SU-DHL-6 (cell line): ENCODE measurements around the gene COL23A1.

Experiments
- H2AFZ ChIP-seq: fragments of 200-600 bp; sonication (generic); 2 replicates; pipeline ENCODE4 v1.6.1; 2014; ENCODE audit warnings: low read depth, mild to moderate bottlenecking, moderate library complexity, mixed read lengths, antibody characterized with exemption, low read length; ENCODE audit not compliant: severe bottlenecking
- H3F3A ChIP-seq: fragments of 200-600 bp; shearing (Covaris generic); 2 replicates; pipeline ENCODE4 v1.6.0; 2016; ENCODE audit warnings: antibody characterized with exemption, mild to moderate bottlenecking; ENCODE audit not compliant: insufficient read depth
- H3K27ac ChIP-seq: fragments of 200-600 bp; sonication (generic); 2 replicates; pipeline ENCODE4 v1.5.1; 2016; ENCODE audit warnings: low read depth, mild to moderate bottlenecking, low read length, moderate library complexity, mixed read lengths
- H3K27me3 ChIP-seq: fragments of 200-600 bp; sonication (generic), shearing (Covaris generic); 2 replicates; pipeline ENCODE4 v1.6.0; 2014; ENCODE audit warnings: mild to moderate bottlenecking, low read length
- H3K36me3 ChIP-seq: fragments of 200-600 bp; sonication (generic); 2 replicates; pipeline ENCODE4 v1.6.1; 2014; ENCODE audit warnings: mild to moderate bottlenecking, low read length, mixed read lengths
- H3K4me2 ChIP-seq: fragments of 300-600, 200-600 bp; shearing (Covaris generic), sonication (generic); 2 replicates; pipeline ENCODE4 v1.6.0; 2014; ENCODE audit warnings: low read length, low read depth, mild to moderate bottlenecking; ENCODE audit not compliant: poor library complexity, severe bottlenecking
- H3K4me3 ChIP-seq: fragments of 200-600 bp; sonication (generic); 2 replicates; pipeline ENCODE4 v1.5.1; 2014; ENCODE audit warnings: antibody characterized with exemption, low read length, mild to moderate bottlenecking, mixed read lengths; ENCODE audit not compliant: insufficient read depth, poor library complexity, severe bottlenecking
- H3K79me2 ChIP-seq: fragments of 200-600 bp; sonication (generic); 2 replicates; pipeline ENCODE4 v1.6.1; 2014; ENCODE audit warnings: mild to moderate bottlenecking, low read length, moderate library complexity; ENCODE audit not compliant: insufficient read depth
- H3K9ac ChIP-seq: fragments of 200-600 bp; sonication (generic); 2 replicates; pipeline ENCODE4 v1.7.0; 2014; ENCODE audit warnings: mild to moderate bottlenecking, low read length
- H3K9me2 ChIP-seq: fragments of 200-600 bp; sonication (generic); replicated peaks from 2 replicates; pipeline ENCODE4 v1.6.1; 2014; ENCODE audit warnings: low read length; ENCODE audit not compliant: insufficient read depth
- H3K9me3 ChIP-seq: fragments of 200-600 bp; sonication (generic); 2 replicates; pipeline ENCODE4 v1.6.1; 2014; ENCODE audit warnings: low read length, mixed read lengths; ENCODE audit not compliant: insufficient read depth
- H4K20me1 ChIP-seq: fragments of 200-600 bp; sonication (generic); 2 replicates; pipeline ENCODE4 v1.6.1; 2014; ENCODE audit warnings: low read depth, mild to moderate bottlenecking, antibody characterized with exemption, low read length, moderate library complexity, mixed read lengths
- CTCF ChIP-seq: fragments of 200-600 bp; sonication (generic); IDR thresholded peaks from one replicate; pipeline ENCODE4 v1.5.1; 2017; ENCODE audit warnings: antibody characterized with exemption, mild to moderate bottlenecking, low read length, moderate library complexity; ENCODE audit not compliant: insufficient read depth, poor library complexity, severe bottlenecking
- EZH2phosphoT487 ChIP-seq: fragments of 200-600 bp; sonication (generic), shearing (Covaris generic); conservative IDR thresholded peaks from 2 replicates; pipeline ENCODE4 v1.6.1; 2018; ENCODE audit warnings: mild to moderate bottlenecking, antibody characterized with exemption, low read length, moderate library complexity, mixed read lengths

COL23A1 gene

GRCh38 chr5:178396796-178397720, 193.1 kb downstream of the COL23A1 start:
- Histone ChIP-seq H3K9ac (no peak overlapping the region), H2AFZ (no peak overlapping the region), H3F3A (no peaks in the 10 kb centered on the region), H3K79me2 (no peaks in the 10 kb centered on the region), H4K20me1 (no peaks in the 10 kb centered on the region), H3K4me3 (no peak overlapping the region), H3K27ac (no peak overlapping the region), H3K4me2 (no peak overlapping the region), H3K36me3 (no peaks in the 10 kb centered on the region), H3K27me3 (no peaks in the 10 kb centered on the region), H3K9me2 (no peaks in the 10 kb centered on the region), H3K9me3 (no peaks in the 10 kb centered on the region)
- no peak for TF ChIP-seq EZH2phosphoT487
- no peak for TF ChIP-seq CTCF

DNA sequence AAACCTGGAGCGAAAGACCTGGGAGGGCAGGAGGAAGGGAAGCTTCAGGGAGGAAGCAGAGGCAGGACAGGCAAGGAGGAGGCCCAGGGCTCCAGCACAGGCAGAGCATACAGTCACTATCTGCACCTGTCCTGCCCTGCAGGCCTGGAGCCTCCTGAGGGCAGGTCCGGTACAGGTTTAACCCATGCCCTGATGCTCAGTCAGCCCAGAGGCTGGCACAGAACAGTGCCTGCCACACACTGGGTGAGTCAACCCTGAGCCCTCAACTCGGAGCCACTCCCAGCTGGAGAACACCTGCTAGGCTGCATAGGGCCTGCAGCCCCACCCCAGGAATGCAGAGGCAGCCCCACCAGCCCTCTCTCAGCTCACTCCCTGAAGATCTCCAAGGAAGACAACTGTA, 196.1 kb downstream of the COL23A1 start:
- Histone ChIP-seq H3K4me3 (no peak overlapping the region), H3K9me3 (no peaks in the 10 kb centered on the region), H3K9ac (no peak overlapping the region), H3K27me3 (no peaks in the 10 kb centered on the region), H3F3A (no peaks in the 10 kb centered on the region), H3K36me3 (no peaks in the 10 kb centered on the region), H3K9me2 (no peaks in the 10 kb centered on the region), H3K79me2 (no peaks in the 10 kb centered on the region), H4K20me1 (no peaks in the 10 kb centered on the region), H3K27ac (no peak overlapping the region), H2AFZ (no peak overlapping the region), H3K4me2 (no peak overlapping the region)
- no peak for TF ChIP-seq EZH2phosphoT487
- TF ChIP-seq CTCF = no peak

GRCh38 chr5:178392931-178393394, 197.2 kb downstream of the COL23A1 start:
- Histone ChIP-seq H3K9me2 (no peaks in the 10 kb centered on the region), H3K4me2 (no peak overlapping the region), H3K9me3 (no peaks in the 10 kb centered on the region), H3F3A (no peaks in the 10 kb centered on the region), H3K79me2 (no peaks in the 10 kb centered on the region), H3K9ac (no peak overlapping the region), H3K4me3 (no peak overlapping the region), H3K27me3 (no peaks in the 10 kb centered on the region), H3K36me3 (no peaks in the 10 kb centered on the region), H2AFZ (no peak overlapping the region), H4K20me1 (no peaks in the 10 kb centered on the region), H3K27ac (no peak overlapping the region)
- TF ChIP-seq CTCF = no peak
- no peak for TF ChIP-seq EZH2phosphoT487
